Hepatocyte (in vitro differentiated cells): ENCODE results near the gene DPYD. TPM values are rescaled to one million over a fixed set of nuclear protein-coding genes. Genes with fewer than 3 reads are reported as not detected.

ENCODE experiments used
- DNase-seq: peaks from one replicate; pipeline ENCODE4 v3.0.0-alpha.2; 2016; ENCODE audit warnings: low spot score
- H2AFZ ChIP-seq: fragments of 200-600 bp; sonication (generic); 2 replicates; pipeline ENCODE4 v1.6.0; 2016; ENCODE audit warnings: antibody characterized with exemption, mild to moderate bottlenecking
- H3K27ac ChIP-seq: fragments of 200-600 bp; sonication (generic); 2 replicates; pipeline ENCODE4 v1.5.1; 2016; ENCODE audit warnings: mild to moderate bottlenecking
- H3K27me3 ChIP-seq: fragments of 200-600 bp; sonication (generic); 2 replicates; pipeline ENCODE4 v1.6.1; 2016
- H3K36me3 ChIP-seq: fragments of 200-600 bp; sonication (generic); replicated peaks from 2 replicates; pipeline ENCODE4 v1.5.1; 2016; ENCODE audit warnings: low read depth; ENCODE audit not compliant: insufficient read depth
- H3K4me1 ChIP-seq: fragments of 200-600 bp; sonication (generic); 2 replicates; pipeline ENCODE4 v1.5.1; 2016; ENCODE audit warnings: mild to moderate bottlenecking, moderate library complexity; ENCODE audit not compliant: insufficient read depth
- H3K4me2 ChIP-seq: fragments of 200-600 bp; sonication (generic); 2 replicates; pipeline ENCODE4 v1.6.0; 2016
- H3K4me3 ChIP-seq: fragments of 200-600 bp; sonication (generic); 2 replicates; pipeline ENCODE4 v1.5.1; 2016; ENCODE audit warnings: mild to moderate bottlenecking
- H3K79me2 ChIP-seq: fragments of 200-600 bp; sonication (generic); 2 replicates; pipeline ENCODE4 v1.6.0; 2017; ENCODE audit warnings: mild to moderate bottlenecking
- H3K9me2 ChIP-seq: fragments of 200-600 bp; sonication (generic); replicated peaks from 2 replicates; pipeline ENCODE4 v1.6.0; 2017; ENCODE audit warnings: mild to moderate bottlenecking; ENCODE audit not compliant: insufficient read depth
- H3K9me3 ChIP-seq: fragments of 200-600 bp; sonication (generic); 2 replicates; pipeline ENCODE4 v1.5.1; 2016; ENCODE audit warnings: low read depth, mild to moderate bottlenecking
- H4K20me1 ChIP-seq: fragments of 200-600 bp; sonication (generic); 2 replicates; pipeline ENCODE4 v1.6.0; 2016; ENCODE audit warnings: mild to moderate bottlenecking; ENCODE audit not compliant: insufficient read depth, poor library complexity, severe bottlenecking
- EZH2 ChIP-seq: fragments of 200-600 bp; sonication (generic); IDR thresholded peaks from 2 replicates; pipeline ENCODE4 v1.6.1; 2016; ENCODE audit warnings: antibody characterized with exemption, mild to moderate bottlenecking, borderline replicate concordance
- EZH2phosphoT487 ChIP-seq: fragments of 200-600 bp; sonication (generic); IDR thresholded peaks from one replicate; pipeline ENCODE4 v1.6.1; 2018; ENCODE audit warnings: antibody characterized with exemption, mild to moderate bottlenecking, low read depth, moderate library complexity; ENCODE audit not compliant: unreplicated experiment, severe bottlenecking
- WGBS: methylation state at CpG from one replicate; pipeline ENCODE4 v1.1.6; 2016; ENCODE audit warnings: low lambda C conversion rate; ENCODE audit errors: missing lambda C conversion rate; 5-methylcytosine and 5-hydroxymethylcytosine counted together
- polyA plus RNA-seq: library from polyadenylated mRNA; unstranded; fragments of >200 nt; fragmentation: Nextera tagmentation; extraction: Ambion mirVana; gene quantifications from 2 replicates; pipeline ENCODE4 v1.2.1, GENCODE V29; 2016
- total RNA-seq: library from RNA; depleted of rRNA; stranded (reverse); fragments of >200 nt; gene quantifications from 2 replicates; pipeline ENCODE4 v1.2.3, GENCODE V29; 2014
- TF ChIP-seq, protein P1 (sequence below): fragments of 200-600 bp; sonication (generic); IDR thresholded peaks from 2 replicates; pipeline ENCODE4 v1.5.1; 2016; ENCODE audit warnings: antibody characterized with exemption, mild to moderate bottlenecking; ENCODE audit not compliant: poor library complexity

The DPYD gene
- total and polyA plus RNA-seq, 2 experiments from 2014 or later = 7.5 to 21.8 TPM

DNA sequence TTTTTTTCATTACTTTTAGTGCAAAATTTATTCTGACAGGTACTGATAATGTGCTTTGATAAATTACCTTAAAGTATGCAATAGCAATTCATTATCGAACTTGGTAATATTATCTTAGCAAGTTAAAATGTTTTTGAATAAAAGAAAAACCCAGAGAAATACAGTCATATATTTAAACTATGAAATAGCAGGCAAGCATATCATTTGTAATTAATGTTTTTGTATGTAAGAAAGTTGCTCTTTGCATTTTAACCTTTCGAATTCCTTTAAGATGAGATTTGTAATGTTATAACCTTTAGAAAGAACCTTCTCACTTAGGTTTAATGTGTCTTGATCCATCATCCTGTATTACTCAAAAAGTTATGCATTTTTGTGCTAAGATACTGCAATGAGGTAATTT is 613.7 kb downstream of the DPYD start:
- Histone ChIP-seq H3K4me1 (no peaks in the 10 kb centered on the region), H4K20me1 (no peaks in the 10 kb centered on the region), H2AFZ (no peak overlapping the region), H3K9me3 (no peaks in the 10 kb centered on the region), H3K27me3 (no peaks in the 10 kb centered on the region), H3K36me3 (no peaks in the 10 kb centered on the region), H3K4me3 (no peak overlapping the region), H3K79me2 (no peaks in the 10 kb centered on the region), H3K27ac (no peak overlapping the region), H3K4me2 (no peak overlapping the region), H3K9me2 (no peaks in the 10 kb centered on the region)
- DNase-seq = no peak
- no peak for TF ChIP-seq EZH2phosphoT487
- TF ChIP-seq EZH2 = no peak
- TF ChIP-seq, protein P1, sequence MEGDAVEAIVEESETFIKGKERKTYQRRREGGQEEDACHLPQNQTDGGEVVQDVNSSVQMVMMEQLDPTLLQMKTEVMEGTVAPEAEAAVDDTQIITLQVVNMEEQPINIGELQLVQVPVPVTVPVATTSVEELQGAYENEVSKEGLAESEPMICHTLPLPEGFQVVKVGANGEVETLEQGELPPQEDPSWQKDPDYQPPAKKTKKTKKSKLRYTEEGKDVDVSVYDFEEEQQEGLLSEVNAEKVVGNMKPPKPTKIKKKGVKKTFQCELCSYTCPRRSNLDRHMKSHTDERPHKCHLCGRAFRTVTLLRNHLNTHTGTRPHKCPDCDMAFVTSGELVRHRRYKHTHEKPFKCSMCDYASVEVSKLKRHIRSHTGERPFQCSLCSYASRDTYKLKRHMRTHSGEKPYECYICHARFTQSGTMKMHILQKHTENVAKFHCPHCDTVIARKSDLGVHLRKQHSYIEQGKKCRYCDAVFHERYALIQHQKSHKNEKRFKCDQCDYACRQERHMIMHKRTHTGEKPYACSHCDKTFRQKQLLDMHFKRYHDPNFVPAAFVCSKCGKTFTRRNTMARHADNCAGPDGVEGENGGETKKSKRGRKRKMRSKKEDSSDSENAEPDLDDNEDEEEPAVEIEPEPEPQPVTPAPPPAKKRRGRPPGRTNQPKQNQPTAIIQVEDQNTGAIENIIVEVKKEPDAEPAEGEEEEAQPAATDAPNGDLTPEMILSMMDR = no peak
- 90% methylated on average over 2 of the region's 2 CpGs for WGBS

DNA sequence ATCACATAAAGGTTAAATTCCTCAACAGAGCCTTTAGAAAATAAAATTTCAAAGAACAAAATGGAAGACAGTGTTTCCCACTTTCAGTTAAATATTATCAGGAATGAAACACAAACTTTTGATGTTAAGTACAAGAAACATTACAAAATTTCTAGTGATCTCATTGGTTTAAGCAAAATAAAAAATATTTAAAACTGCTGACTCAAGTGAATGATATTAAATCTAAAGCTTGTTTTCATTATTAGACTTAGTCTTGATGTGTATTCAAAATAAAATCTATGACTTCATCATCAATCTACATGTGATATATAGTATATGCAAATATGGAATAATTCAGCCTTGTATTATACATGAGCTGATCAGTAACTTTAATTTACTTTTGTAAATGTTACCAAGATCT is 614.3 kb downstream of the DPYD start:
- Histone ChIP-seq H3K4me1 (no peaks in the 10 kb centered on the region), H3K36me3 (no peaks in the 10 kb centered on the region), H3K27ac (no peak overlapping the region), H3K9me2 (no peaks in the 10 kb centered on the region), H3K9me3 (no peaks in the 10 kb centered on the region), H4K20me1 (no peaks in the 10 kb centered on the region), H3K79me2 (no peaks in the 10 kb centered on the region), H3K4me2 (no peak overlapping the region), H2AFZ (no peak overlapping the region), H3K4me3 (no peak overlapping the region), H3K27me3 (no peaks in the 10 kb centered on the region)
- TF ChIP-seq, protein P1 = no peak
- no peak for TF ChIP-seq EZH2
- TF ChIP-seq EZH2phosphoT487 = no peak
- DNase-seq = no peak

DNA sequence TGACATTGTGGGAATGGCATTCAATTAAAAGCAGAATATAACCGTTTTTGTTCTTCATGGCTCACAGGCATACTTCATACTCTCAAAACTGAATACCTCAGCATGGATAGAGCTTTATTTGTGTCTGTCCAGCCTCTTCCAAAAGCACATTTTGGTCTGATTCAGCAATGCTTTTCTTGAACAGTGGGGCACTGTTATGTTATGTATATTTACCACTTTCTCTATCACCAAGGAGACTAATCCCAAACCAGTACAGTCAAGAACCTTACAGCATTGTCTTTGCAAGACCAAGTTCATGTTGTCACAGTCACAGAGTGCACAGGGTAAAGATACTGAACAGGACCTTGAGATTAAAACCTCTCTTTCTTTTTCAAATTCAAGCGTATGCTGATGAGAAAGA is 616.5 kb downstream of the DPYD start:
- no peaks in the 10 kb centered on the region for H3K27me3 ChIP-seq
- no peak overlapping the region for H3K4me3 ChIP-seq
- no peak overlapping the region for H3K4me2 ChIP-seq
- no peaks in the 10 kb centered on the region for H4K20me1 ChIP-seq
- H3K36me3 ChIP-seq = no peaks in the 10 kb centered on the region
- TF ChIP-seq, protein P1 = no peak
- TF ChIP-seq EZH2phosphoT487 = no peak
- TF ChIP-seq EZH2 = no peak
- H3K9me2 ChIP-seq = no peaks in the 10 kb centered on the region
- 78% methylated on average over 2 of the region's 2 CpGs for whole genome bisulfite sequencing
- H3K79me2 ChIP-seq = no peaks in the 10 kb centered on the region
- no peaks in the 10 kb centered on the region for H3K9me3 ChIP-seq
- H3K27ac ChIP-seq = no peak overlapping the region
- H3K4me1 ChIP-seq = no peaks in the 10 kb centered on the region
- DNase-seq = no peak
- no peak overlapping the region for H2AFZ ChIP-seq

DNA sequence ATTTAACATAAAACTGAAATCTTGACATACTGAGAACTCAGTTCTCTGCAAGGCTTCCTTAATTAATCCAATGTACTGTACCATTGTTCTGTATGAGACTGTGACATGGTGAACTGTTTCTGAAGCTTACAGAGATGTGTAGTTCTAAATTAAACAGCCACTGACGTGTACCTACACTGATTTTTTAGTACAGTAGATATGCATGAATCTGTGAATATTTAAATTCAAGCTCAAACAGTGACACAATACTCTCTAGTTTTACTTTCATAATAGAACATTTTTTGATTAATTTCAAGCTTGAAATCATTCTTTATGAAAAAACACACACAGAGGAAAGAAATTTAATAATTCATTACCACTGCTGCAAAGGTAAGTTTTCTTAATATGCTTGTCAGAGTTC is 621.9 kb downstream of the DPYD start:
- 75% methylated on average over 1 of the region's 1 CpG for WGBS
- Histone ChIP-seq H3K79me2 (no peaks in the 10 kb centered on the region), H3K27ac (no peak overlapping the region), H3K4me3 (no peak overlapping the region), H4K20me1 (no peaks in the 10 kb centered on the region), H3K27me3 (no peaks in the 10 kb centered on the region), H3K9me3 (no peaks in the 10 kb centered on the region), H2AFZ (no peak overlapping the region), H3K9me2 (no peaks in the 10 kb centered on the region), H3K4me1 (no peaks in the 10 kb centered on the region), H3K36me3 (no peaks in the 10 kb centered on the region), H3K4me2 (no peak overlapping the region)
- TF ChIP-seq, protein P1 = no peak
- no peak for TF ChIP-seq EZH2phosphoT487
- DNase-seq = no peak
